ENCODE measurements around the gene KIN. TPM values are rescaled to one million over a fixed set of nuclear protein-coding genes. Genes with fewer than 3 reads are reported as not detected.

KIN gene
- polyA plus RNA-seq, 1 donor = 14.7 TPM

DNA sequence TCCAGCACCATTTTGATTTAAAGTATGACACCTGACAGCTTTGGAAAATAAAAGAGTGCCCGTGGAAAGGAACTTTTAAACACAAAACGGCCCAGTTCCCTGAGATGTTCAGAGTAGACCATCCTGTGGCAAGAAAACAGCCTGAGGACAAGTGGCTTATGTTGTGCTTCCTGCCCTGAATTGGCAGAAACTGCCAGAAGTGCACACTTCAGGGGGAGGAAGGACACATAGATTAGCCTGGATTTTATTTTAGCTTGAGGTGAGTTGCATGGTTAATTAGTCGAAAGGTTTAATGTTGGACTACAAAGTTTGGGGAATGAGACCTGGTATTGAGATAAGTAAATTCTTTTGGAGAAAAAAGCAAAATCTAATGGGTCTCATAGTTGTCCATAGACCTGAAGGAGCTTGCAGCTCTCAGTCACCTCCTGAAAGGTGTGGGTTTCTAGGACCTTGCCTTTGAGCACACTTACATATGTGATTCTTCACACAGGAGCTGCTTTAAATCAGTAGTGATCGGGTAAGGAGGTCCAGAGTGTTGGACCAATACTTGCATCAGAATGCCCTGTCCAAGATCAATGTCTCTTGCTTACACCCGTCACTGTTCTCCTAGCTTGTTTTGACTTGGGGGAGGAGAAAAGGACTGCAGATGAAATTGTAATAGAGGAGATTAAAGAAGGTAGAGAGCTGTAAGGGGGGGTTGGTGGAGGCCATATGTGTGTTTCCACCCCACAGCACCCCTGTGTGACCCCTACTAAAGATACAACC is 79.8 kb downstream of the KIN start:
- no peak overlapping the region for H3K4me3 ChIP-seq (ENCODE audit: low read length)
- no peak overlapping the region for H3K27ac ChIP-seq (ENCODE audit: low read length)
- WGBS (ENCODE audit: insufficient coverage, low lambda C conversion rate) = 80% methylated on average over 2 of the region's 5 CpGs
- no peaks in the 10 kb centered on the region for H3K4me1 ChIP-seq (ENCODE audit: control insufficient read depth, insufficient read depth, low read length)
- no peak for DNase-seq
- H3K27me3 ChIP-seq (ENCODE audit: control insufficient read depth, insufficient read depth, low read length) = peaks cover 3% of the 10 kb centered on the region
- no peaks in the 10 kb centered on the region for H3K9me3 ChIP-seq (ENCODE audit: control insufficient read depth, low read depth, low read length)
- no peaks in the 10 kb centered on the region for H3K36me3 ChIP-seq (ENCODE audit: control insufficient read depth, insufficient read depth, low read length)

DNA sequence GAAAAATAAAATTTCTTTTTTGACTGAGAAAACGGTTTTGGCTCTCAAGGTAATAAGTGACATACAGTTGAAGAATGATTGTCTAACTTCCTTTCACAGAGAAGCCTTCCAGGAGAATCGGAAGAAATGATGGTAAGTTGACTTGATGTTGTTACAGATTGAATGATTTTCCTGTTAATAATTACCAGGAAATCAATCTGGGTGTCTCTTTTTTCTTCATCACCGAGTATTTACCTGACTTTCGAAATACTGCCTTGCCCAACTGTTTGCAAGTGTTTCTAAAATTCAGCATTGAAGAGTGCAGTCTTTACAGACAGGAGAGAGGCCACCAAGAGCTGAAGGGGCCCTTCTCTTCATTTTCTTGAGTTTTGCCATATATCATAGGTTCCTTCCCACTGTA is 80.7 kb downstream of the KIN start:
- H3K36me3 ChIP-seq (ENCODE audit: control insufficient read depth, insufficient read depth, low read length) = no peaks in the 10 kb centered on the region
- no peak for DNase-seq
- 10% methylated on average over 2 of the region's 4 CpGs for WGBS (ENCODE audit: insufficient coverage, low lambda C conversion rate)
- no peaks in the 10 kb centered on the region for H3K4me1 ChIP-seq (ENCODE audit: control insufficient read depth, insufficient read depth, low read length)
- no peaks in the 10 kb centered on the region for H3K9me3 ChIP-seq (ENCODE audit: control insufficient read depth, low read depth, low read length)
- H3K27me3 ChIP-seq (ENCODE audit: control insufficient read depth, insufficient read depth, low read length) = peaks cover 3% of the 10 kb centered on the region
- H3K4me3 ChIP-seq (ENCODE audit: low read length) = no peak overlapping the region
- H3K27ac ChIP-seq (ENCODE audit: low read length) = no peak overlapping the region

DNA sequence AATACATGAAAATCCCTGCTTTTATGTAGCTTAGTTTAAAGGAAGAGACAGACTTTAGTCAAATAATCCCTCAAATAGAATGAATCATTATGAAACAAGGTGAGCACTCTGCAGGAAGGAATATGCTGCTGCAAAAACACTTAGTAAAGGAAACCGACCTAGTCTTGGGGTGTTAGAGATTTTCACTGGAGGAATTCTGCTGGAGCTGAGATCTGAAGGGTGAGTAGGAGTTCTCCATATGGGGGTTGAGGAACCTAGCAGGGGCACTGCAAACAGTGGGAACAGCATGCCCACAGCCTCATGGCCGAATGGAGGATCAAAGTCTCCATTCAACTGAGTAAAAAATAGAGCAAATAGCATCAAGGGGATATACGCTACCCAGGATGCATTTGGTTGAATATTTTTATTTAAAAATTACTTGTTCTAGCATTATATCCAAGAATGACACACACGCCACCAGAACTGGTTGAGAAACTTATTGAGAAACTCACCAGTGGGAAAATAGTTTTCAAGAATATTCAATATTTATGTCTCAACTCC is 81.2 kb downstream of the KIN start:
- Histone ChIP-seq H3K4me3 (ENCODE audit: low read length) (no peak overlapping the region), H3K36me3 (ENCODE audit: control insufficient read depth, insufficient read depth, low read length) (no peaks in the 10 kb centered on the region), H3K27ac (ENCODE audit: low read length) (no peak overlapping the region), H3K9me3 (ENCODE audit: control insufficient read depth, low read depth, low read length) (no peaks in the 10 kb centered on the region), H3K27me3 (ENCODE audit: control insufficient read depth, insufficient read depth, low read length) (peaks cover 3% of the 10 kb centered on the region), H3K4me1 (ENCODE audit: control insufficient read depth, insufficient read depth, low read length) (no peaks in the 10 kb centered on the region)
- 100% methylated on average over 1 of the region's 4 CpGs for WGBS (ENCODE audit: insufficient coverage, low lambda C conversion rate)
- DNase-seq = no peak

DNA sequence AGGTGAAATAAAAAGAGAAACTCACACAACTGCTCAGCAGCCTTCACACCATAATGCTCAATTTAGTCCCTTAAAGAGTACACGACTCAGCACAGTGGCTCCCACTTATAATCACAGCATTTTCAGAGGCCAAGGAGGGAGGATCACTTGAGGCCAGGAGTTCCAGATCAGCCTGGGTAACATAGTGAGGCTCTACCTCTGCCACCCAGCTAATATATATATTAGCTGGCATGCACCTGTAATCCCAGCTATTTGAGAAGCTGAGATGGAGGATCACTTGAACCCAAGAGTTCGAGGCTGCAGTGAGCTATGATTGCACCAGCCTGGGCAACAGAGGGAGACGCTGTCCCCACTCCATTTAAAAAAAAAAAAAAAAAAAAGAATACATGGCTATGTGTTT is 82.5 kb downstream of the KIN start:
- WGBS (ENCODE audit: insufficient coverage, low lambda C conversion rate) = no CpG with 5 or more reads among the region's 3 CpGs

GRCh38 chr10:7704071-7705016 is 83.4 kb downstream of the KIN start:
- H3K27me3 ChIP-seq (ENCODE audit: control insufficient read depth, insufficient read depth, low read length) = peaks cover 3% of the 10 kb centered on the region
- H3K36me3 ChIP-seq (ENCODE audit: control insufficient read depth, insufficient read depth, low read length) = no peaks in the 10 kb centered on the region
- no peak overlapping the region for H3K4me3 ChIP-seq (ENCODE audit: low read length)
- WGBS (ENCODE audit: insufficient coverage, low lambda C conversion rate) = 90% methylated on average over 2 of the region's 8 CpGs
- H3K4me1 ChIP-seq (ENCODE audit: control insufficient read depth, insufficient read depth, low read length) = no peaks in the 10 kb centered on the region
- no peak overlapping the region for H3K27ac ChIP-seq (ENCODE audit: low read length)
- no peak for DNase-seq
- no peaks in the 10 kb centered on the region for H3K9me3 ChIP-seq (ENCODE audit: control insufficient read depth, low read depth, low read length)

More for the DNA sequence above, 82.5 kb downstream of the KIN start:
- no peaks in the 10 kb centered on the region for H3K4me1 ChIP-seq (ENCODE audit: control insufficient read depth, insufficient read depth, low read length)
- no peaks in the 10 kb centered on the region for H3K36me3 ChIP-seq (ENCODE audit: control insufficient read depth, insufficient read depth, low read length)
- no peak overlapping the region for H3K4me3 ChIP-seq (ENCODE audit: low read length)
- peaks cover 3% of the 10 kb centered on the region for H3K27me3 ChIP-seq (ENCODE audit: control insufficient read depth, insufficient read depth, low read length)
- no peaks in the 10 kb centered on the region for H3K9me3 ChIP-seq (ENCODE audit: control insufficient read depth, low read depth, low read length)
- H3K27ac ChIP-seq (ENCODE audit: low read length) = no peak overlapping the region
- DNase-seq = no peak

GRCh38 chr10:7703140-7703539 is 84.7 kb downstream of the KIN start, which contains the start of gene ITIH2:
TSS of gene ITIH2 (plus strand) at chr10:7703316. CDS start at chr10:7703435, 119 bp downstream.
- 63% methylated on average over 2 of the region's 4 CpGs for WGBS (ENCODE audit: insufficient coverage, low lambda C conversion rate)
- Histone ChIP-seq H3K4me1 (ENCODE audit: control insufficient read depth, insufficient read depth, low read length) (no peaks in the 10 kb centered on the region), H3K9me3 (ENCODE audit: control insufficient read depth, low read depth, low read length) (no peaks in the 10 kb centered on the region), H3K27me3 (ENCODE audit: control insufficient read depth, insufficient read depth, low read length) (peaks cover 3% of the 10 kb centered on the region), H3K27ac (ENCODE audit: low read length) (no peak within 1 kb of the TSS), H3K36me3 (ENCODE audit: control insufficient read depth, insufficient read depth, low read length) (no peaks in the 10 kb centered on the region), H3K4me3 (ENCODE audit: low read length) (no peak within 1 kb of the TSS)
- DNase-seq = no peak

DNA sequence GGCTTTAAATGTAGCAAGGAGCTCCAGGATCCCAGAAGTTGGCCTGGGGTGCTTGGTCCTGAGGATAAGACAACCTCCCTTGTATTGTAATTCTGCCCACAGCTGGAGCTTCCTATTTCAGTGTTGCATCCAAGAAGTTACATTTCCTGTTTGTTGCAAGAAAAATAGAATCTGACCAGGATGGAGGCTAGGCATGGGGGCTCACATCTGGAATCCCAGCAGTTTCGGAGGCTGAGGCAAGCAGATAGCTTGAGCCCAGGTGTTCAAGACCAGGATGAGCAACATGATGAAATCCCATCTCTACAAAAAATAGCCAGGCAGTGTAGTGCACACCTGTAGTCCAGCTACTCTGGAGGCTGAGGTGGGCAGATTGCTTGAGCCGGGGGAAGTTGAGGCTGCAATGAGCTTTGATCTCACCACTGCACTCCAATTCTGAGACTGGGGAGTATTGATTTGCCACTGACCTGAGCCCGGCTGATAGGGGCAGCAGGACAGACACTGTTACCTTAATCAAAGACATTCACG is 85.4 kb downstream of the KIN start:
- whole genome bisulfite sequencing (ENCODE audit: insufficient coverage, low lambda C conversion rate) = no CpG with 5 or more reads among the region's 4 CpGs
- Histone ChIP-seq H3K4me1 (ENCODE audit: control insufficient read depth, insufficient read depth, low read length) (no peaks in the 10 kb centered on the region), H3K36me3 (ENCODE audit: control insufficient read depth, insufficient read depth, low read length) (no peaks in the 10 kb centered on the region), H3K4me3 (ENCODE audit: low read length) (no peak overlapping the region), H3K9me3 (ENCODE audit: control insufficient read depth, low read depth, low read length) (no peaks in the 10 kb centered on the region), H3K27me3 (ENCODE audit: control insufficient read depth, insufficient read depth, low read length) (peaks cover 3% of the 10 kb centered on the region), H3K27ac (ENCODE audit: low read length) (no peak overlapping the region)
- no peak for DNase-seq

DNA sequence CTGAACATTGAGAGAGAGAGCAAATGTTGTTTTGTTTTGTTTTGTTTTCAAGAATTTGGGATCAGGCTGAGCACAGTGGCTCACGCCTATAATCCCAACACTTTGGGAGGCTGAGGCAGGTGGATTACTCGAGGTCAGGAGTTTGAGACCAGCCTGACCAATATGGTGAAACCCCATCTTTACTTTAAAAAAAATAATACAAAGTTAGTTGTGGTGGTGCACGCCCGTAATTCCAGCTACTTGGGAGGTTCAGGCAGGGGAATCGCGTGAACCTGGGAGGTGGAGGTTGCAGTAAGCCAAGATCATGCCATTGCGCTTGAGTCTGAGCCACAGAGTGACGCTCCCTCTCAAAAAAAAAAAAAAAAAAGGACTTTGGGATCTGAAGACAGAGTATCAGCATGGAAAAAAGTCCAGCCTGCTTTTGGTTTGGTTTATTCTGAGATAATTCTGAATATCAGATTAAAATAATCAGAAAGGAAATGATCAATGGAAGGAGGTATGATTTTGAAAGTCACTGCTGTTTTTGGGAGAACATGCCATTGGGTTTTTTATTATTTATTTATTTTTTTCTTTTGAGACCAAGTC is 86.5 kb downstream of the KIN start:
- Histone ChIP-seq H3K27ac (ENCODE audit: low read length) (no peak overlapping the region), H3K4me1 (ENCODE audit: control insufficient read depth, insufficient read depth, low read length) (no peaks in the 10 kb centered on the region), H3K4me3 (ENCODE audit: low read length) (no peak overlapping the region), H3K9me3 (ENCODE audit: control insufficient read depth, low read depth, low read length) (no peaks in the 10 kb centered on the region), H3K27me3 (ENCODE audit: control insufficient read depth, insufficient read depth, low read length) (peaks cover under 1% of the 10 kb centered on the region), H3K36me3 (ENCODE audit: control insufficient read depth, insufficient read depth, low read length) (no peaks in the 10 kb centered on the region)
- WGBS (ENCODE audit: insufficient coverage, low lambda C conversion rate) = no CpG with 5 or more reads among the region's 8 CpGs
- no peak for DNase-seq

All from large intestine (tissue), 3 donors.